Sigmoid colon (tissue), 7 donors: ENCODE measurements around the gene ACMSD. TPM values are rescaled to one million over a fixed set of nuclear protein-coding genes. Genes with fewer than 3 reads are reported as not detected.

ENCODE experiments used
- DNase-seq: peaks from one replicate; pipeline ENCODE4 v3.0.0-alpha.2; 2019
- H3K27ac ChIP-seq, 4 donors: fragments of 200-600 bp; sonication (generic); one replicate each; pipeline ENCODE4 v1.5.1; 2016 to 2019; ENCODE audit warnings: mild to moderate bottlenecking in 1 of 4
- H3K27me3 ChIP-seq, 3 donors: fragments of 200-600 bp; sonication (generic); one replicate each; pipeline ENCODE4 v1.5.1; 2019; ENCODE audit warnings: mild to moderate bottlenecking in 1 of 3
- H3K36me3 ChIP-seq, 4 donors: fragments of 200-600 bp; sonication (generic); one replicate each; pipeline ENCODE4 v1.5.1; 2016 to 2019
- H3K4me1 ChIP-seq, 4 donors: fragments of 200-600 bp; sonication (generic); one replicate each; pipeline ENCODE4 v1.5.1; 2017 to 2019
- H3K4me3 ChIP-seq, 4 donors: fragments of 200-600 bp; sonication (generic); one replicate each; pipeline ENCODE4 v1.5.1; 2017 to 2019; ENCODE audit warnings: mild to moderate bottlenecking in 2 of 4, moderate library complexity in 1 of 4
- H3K9me3 ChIP-seq, 4 donors: fragments of 200-600 bp in 3 of 4; sonication (generic) in 3 of 4; one replicate each; pipeline versions ENCODE4 v1.5.1 to v1.6.1; 2013 to 2019
- CTCF ChIP-seq, 4 experiments: fragments of 450-650 bp in 3 of 4; fragments of 200-600 bp in 1 of 4; IDR thresholded peaks; one replicate each; pipeline ENCODE4 v1.5.1; 2016 to 2019; ENCODE audit warnings: antibody characterized with exemption in 4 of 4, mild to moderate bottlenecking in 3 of 4, moderate library complexity in 2 of 4
- EP300 ChIP-seq, 4 donors: sonication (generic); formaldehyde crosslinking; IDR thresholded peaks; one replicate each; pipeline ENCODE4 v1.6.1; 2017; ENCODE audit warnings: antibody characterized with exemption in 4 of 4
- POLR2A ChIP-seq, 2 donors: fragments of 450-650 bp; IDR thresholded peaks; one replicate each; pipeline ENCODE4 v1.6.1; 2016; ENCODE audit warnings: antibody characterized with exemption in 2 of 2, mild to moderate bottlenecking in 2 of 2, moderate library complexity in 2 of 2
- POLR2AphosphoS5 ChIP-seq, 4 donors: sonication (generic); formaldehyde crosslinking; IDR thresholded peaks; one replicate each; pipeline ENCODE4 v1.6.1; 2017; ENCODE audit warnings: antibody characterized with exemption in 4 of 4
- WGBS, 2 donors: extraction: QIAGEN DNeasy Blood & Tissue Kit; methylation state at CpG; one replicate each; pipeline ENCODE4 v1.1.7; 2013; 5-methylcytosine and 5-hydroxymethylcytosine counted together
- intact Hi-C: fragments of 100-400 bp; cut with DNase I; formaldehyde crosslinking; loops from one replicate; pipeline ENCODE4 v1.15.1; 2023
- polyA plus RNA-seq, 3 donors: library from polyadenylated mRNA; stranded (reverse); fragments of 200-250 nt; gene quantifications; one replicate each; pipeline ENCODE4 v1.2.3, GENCODE V29; 2013
- total RNA-seq, 4 donors: library from RNA; depleted of rRNA; stranded (reverse); fragments of >200 nt; gene quantifications; one replicate each; pipeline ENCODE4 v1.1.0, GENCODE V29; 2016
- donor health status: healthy with polysubstance abuse.
- donor health status: Bipolar disorder and iron deficiency.
- donor health status: healthy.

The ACMSD gene
- total and polyA plus RNA-seq, 7 donors = not detected

- Histone ChIP-seq H3K4me1 (no peaks in the 10 kb centered on the region), H3K27me3 (no peaks in the 10 kb centered on the region), H3K9me3 (no peaks in the 10 kb centered on the region), H3K36me3 (no peaks in the 10 kb centered on the region), H3K4me3 (no peak overlapping the region), H3K27ac (no peak overlapping the region)
- TF ChIP-seq POLR2AphosphoS5 (IDR thresholded peaks at IDR 0.05) = no peak
- no peak for DNase-seq
- intact Hi-C loops = no loop called here
Measured at GRCh38 chr2:134858245-134858644, 19.8 kb downstream of the ACMSD start.

GRCh38 chr2:134861173-134861572 is 22.8 kb downstream of the ACMSD start:
- H3K36me3 ChIP-seq = no peaks in the 10 kb centered on the region
- DNase-seq = no peak
- no peaks in the 10 kb centered on the region for H3K4me1 ChIP-seq
- H3K9me3 ChIP-seq = no peaks in the 10 kb centered on the region
- WGBS, 2 donors = 90 to 97% methylated on average over 3 of the region's 3 CpGs
- H3K27ac ChIP-seq = no peak overlapping the region
- no peaks in the 10 kb centered on the region for H3K27me3 ChIP-seq
- no peak for TF ChIP-seq POLR2AphosphoS5 (IDR thresholded peaks at IDR 0.05)
- intact Hi-C loops = no loop called here
- no peak overlapping the region for H3K4me3 ChIP-seq

- H3K27me3 ChIP-seq = no peaks in the 10 kb centered on the region
- WGBS, 2 donors = 90 to 93% methylated on average over 4 of the region's 4 CpGs
- intact Hi-C loops = no loop called here
- H3K4me1 ChIP-seq = no peaks in the 10 kb centered on the region
- TF ChIP-seq POLR2A (IDR thresholded peaks at IDR 0.05) (no peak), EP300 (IDR thresholded peaks at IDR 0.05) (no peak)
- no peaks in the 10 kb centered on the region for H3K36me3 ChIP-seq
- no peak for DNase-seq
- no peaks in the 10 kb centered on the region for H3K9me3 ChIP-seq
- no peak overlapping the region for H3K27ac ChIP-seq
- no peak overlapping the region for H3K4me3 ChIP-seq
Measured at GRCh38 chr2:134862069-134862468, 23.7 kb downstream of the ACMSD start.

GRCh38 chr2:134862674-134863073 is 24.3 kb downstream of the ACMSD start:
- H3K27ac ChIP-seq = no peak overlapping the region
- 90 to 91% methylated on average over 3 of the region's 3 CpGs for WGBS, 2 donors
- DNase-seq = no peak
- H3K4me3 ChIP-seq = no peak overlapping the region
- no peak for TF ChIP-seq EP300 (IDR thresholded peaks at IDR 0.05)
- TF ChIP-seq CTCF (IDR thresholded peaks at IDR 0.05) = no peak
- TF ChIP-seq POLR2AphosphoS5 (IDR thresholded peaks at IDR 0.05) = no peak
- no peak for TF ChIP-seq POLR2A (IDR thresholded peaks at IDR 0.05)
- no peaks in the 10 kb centered on the region for H3K27me3 ChIP-seq
- H3K4me1 ChIP-seq = no peaks in the 10 kb centered on the region
- intact Hi-C loops = no loop called here
- no peaks in the 10 kb centered on the region for H3K36me3 ChIP-seq
- no peaks in the 10 kb centered on the region for H3K9me3 ChIP-seq

GRCh38 chr2:134863446-134863845 is 25.0 kb downstream of the ACMSD start:
- TF ChIP-seq EP300 (IDR thresholded peaks at IDR 0.05) = no peak
- H3K27ac ChIP-seq = no peak overlapping the region
- intact Hi-C loops = no loop called here
- no peak overlapping the region for H3K4me3 ChIP-seq
- H3K9me3 ChIP-seq = no peaks in the 10 kb centered on the region
- no peak for DNase-seq
- WGBS, 2 donors = 90 to 91% methylated on average over 20 of the region's 20 CpGs
- no peaks in the 10 kb centered on the region for H3K36me3 ChIP-seq
- no peaks in the 10 kb centered on the region for H3K27me3 ChIP-seq
- H3K4me1 ChIP-seq = no peaks in the 10 kb centered on the region

GRCh38 chr2:134865067-134865787 is 26.8 kb downstream of the ACMSD start:
- H3K4me3 ChIP-seq = no peak overlapping the region
- WGBS, 2 donors = 84 to 88% methylated on average over 5 of the region's 5 CpGs
- DNase-seq = no peak
- intact Hi-C loops = no loop called here
- no peaks in the 10 kb centered on the region for H3K4me1 ChIP-seq
- no peaks in the 10 kb centered on the region for H3K36me3 ChIP-seq
- no peaks in the 10 kb centered on the region for H3K9me3 ChIP-seq
- no peaks in the 10 kb centered on the region for H3K27me3 ChIP-seq
- TF ChIP-seq POLR2A (IDR thresholded peaks at IDR 0.05) (no peak), EP300 (IDR thresholded peaks at IDR 0.05) (no peak), POLR2AphosphoS5 (IDR thresholded peaks at IDR 0.05) (no peak), CTCF (IDR thresholded peaks at IDR 0.05) (no peak)
- H3K27ac ChIP-seq = no peak overlapping the region

- intact Hi-C loops = no loop called here
- Histone ChIP-seq H3K4me3 (no peak overlapping the region), H3K27me3 (no peaks in the 10 kb centered on the region), H3K9me3 (no peaks in the 10 kb centered on the region), H3K36me3 (no peaks in the 10 kb centered on the region), H3K4me1 (no peaks in the 10 kb centered on the region), H3K27ac (no peak overlapping the region)
- no peak for DNase-seq
- WGBS, 2 donors = 91 to 94% methylated on average over 1 of the region's 1 CpG
- TF ChIP-seq EP300 (IDR thresholded peaks at IDR 0.05) = no peak
- TF ChIP-seq POLR2A (IDR thresholded peaks at IDR 0.05) = no peak
- TF ChIP-seq POLR2AphosphoS5 (IDR thresholded peaks at IDR 0.05) = no peak
- TF ChIP-seq CTCF (IDR thresholded peaks at IDR 0.05) = no peak
Measured at GRCh38 chr2:134866498-134867099, 28.2 kb downstream of the ACMSD start.
